WTC11 (cell line): Measurements from ENCODE around the gene UBASH3B. TPM values are rescaled to one million over a fixed set of nuclear protein-coding genes. Genes with fewer than 3 reads are reported as not detected.
A peak's percentile ranks its signal among the peaks of the same experiment; 100 is the strongest.

Experiments
- ATAC-seq: fragments of 200-7000 bp; cut with Tn5 transposase; 2 replicates; pipeline ENCODE4 v1.10.0; 2021; ENCODE audit warnings: mild to moderate bottlenecking, moderate library complexity
- CTCF ChIA-PET: fragments of 300-600 bp; sonication (Branson Sonifier 250); formaldehyde crosslinking; loops from one replicate; lab custom pipeline; 2021; ENCODE audit warnings: antibody characterized with exemption; lab: Charles Lee
- POLR2A ChIA-PET: fragments of 350-600 bp; sonication (Branson Sonifier 250); formaldehyde crosslinking; loops from one replicate; lab custom pipeline; 2021; ENCODE audit warnings: antibody characterized with exemption; lab: Charles Lee
- DNase-seq: peaks from one replicate; pipeline ENCODE4 v3.0.0; 2021; ENCODE audit warnings: low spot score
- H3K27ac Mint-ChIP-seq: 2 replicates; pipeline ENCODE4 v1.8.0; 2021; ENCODE audit warnings: mixed read lengths
- H3K27me3 Mint-ChIP-seq: 2 replicates; pipeline ENCODE4 v1.8.0; 2021; ENCODE audit warnings: low read depth, mild to moderate bottlenecking, moderate library complexity, mixed read lengths
- H3K36me3 Mint-ChIP-seq: 2 replicates; pipeline ENCODE4 v1.8.0; 2021; ENCODE audit warnings: mixed read lengths
- H3K4me1 Mint-ChIP-seq: 2 replicates; pipeline ENCODE4 v1.8.0; 2022; ENCODE audit warnings: mixed read lengths
- H3K4me3 Mint-ChIP-seq: 2 replicates; pipeline ENCODE4 v1.8.0; 2021; ENCODE audit warnings: mild to moderate bottlenecking, moderate library complexity, mixed read lengths
- H3K9me3 Mint-ChIP-seq: 2 replicates; pipeline ENCODE4 v1.8.0; 2021; ENCODE audit warnings: mixed read lengths
- ATF1 ChIP-seq: sonication (generic); formaldehyde crosslinking; IDR thresholded peaks from 2 replicates; pipeline ENCODE4 v1.8.1; 2023; ENCODE audit warnings: mild to moderate bottlenecking, moderate library complexity, missing genetic modification reagents
- ETV6 ChIP-seq: sonication (generic); formaldehyde crosslinking; IDR thresholded peaks from 2 replicates; pipeline ENCODE4 v1.8.1; 2022; ENCODE audit warnings: mild to moderate bottlenecking, missing genetic modification reagents
- KAT7 ChIP-seq: sonication (generic); formaldehyde crosslinking; IDR thresholded peaks from 2 replicates; pipeline ENCODE4 v1.8.1; 2023; ENCODE audit warnings: missing genetic modification reagents, mild to moderate bottlenecking, borderline replicate concordance
- MYBL2 ChIP-seq: sonication (generic); formaldehyde crosslinking; IDR thresholded peaks from 2 replicates; pipeline ENCODE4 v1.8.1; 2023; ENCODE audit warnings: mild to moderate bottlenecking, moderate library complexity, missing genetic modification reagents
- NR2C2 ChIP-seq: sonication (generic); formaldehyde crosslinking; IDR thresholded peaks from 2 replicates; pipeline ENCODE4 v1.8.0; 2022; ENCODE audit warnings: mild to moderate bottlenecking, missing genetic modification reagents
- NR3C1 ChIP-seq: sonication (generic); formaldehyde crosslinking; conservative IDR thresholded peaks from 2 replicates; pipeline ENCODE4 v1.8.1; 2023; ENCODE audit warnings: low read depth, mild to moderate bottlenecking, missing genetic modification reagents
- TCF7 ChIP-seq: sonication (generic); formaldehyde crosslinking; IDR thresholded peaks from 2 replicates; pipeline ENCODE4 v1.8.0; 2022; ENCODE audit warnings: mild to moderate bottlenecking, low read depth, missing genetic modification reagents, moderate library complexity
- ZNF263 ChIP-seq: sonication (generic); formaldehyde crosslinking; IDR thresholded peaks from 2 replicates; pipeline ENCODE4 v1.8.1; 2022; ENCODE audit warnings: low read depth, mild to moderate bottlenecking, moderate library complexity, missing genetic modification reagents
- ZNF396 ChIP-seq: fragments of 250-450 bp; sonication (Bioruptor Pico); IDR thresholded peaks from 2 replicates; pipeline ENCODE4 v1.8.0; 2021; ENCODE audit warnings: mild to moderate bottlenecking, moderate library complexity, borderline replicate concordance
- ZNF416 ChIP-seq: fragments of 250-450 bp; sonication (Bioruptor Pico); IDR thresholded peaks from 2 replicates; pipeline ENCODE4 v1.9.0; 2021; ENCODE audit warnings: mild to moderate bottlenecking, inconsistent platforms
- total RNA-seq: library from RNA; stranded (reverse); gene quantifications from 3 replicates; pipeline ENCODE4 v1.2.3, GENCODE V29; 2021
- TF ChIP-seq, protein P1 (sequence below): sonication (generic); formaldehyde crosslinking; IDR thresholded peaks from 2 replicates; pipeline ENCODE4 v1.8.0; 2022; ENCODE audit warnings: missing genetic modification reagents
- TF ChIP-seq, protein P2 (sequence below): sonication (generic); formaldehyde crosslinking; IDR thresholded peaks from 2 replicates; pipeline ENCODE4 v1.8.0; 2022; ENCODE audit warnings: mild to moderate bottlenecking, missing genetic modification reagents
- TF ChIP-seq, protein P3 (sequence below): sonication (generic); formaldehyde crosslinking; IDR thresholded peaks from 2 replicates; pipeline ENCODE4 v1.8.1; 2023; ENCODE audit warnings: mild to moderate bottlenecking, missing genetic modification reagents, moderate library complexity

The UBASH3B gene
- total RNA-seq, 1 experiment from 2014 or later, result 21.1 TPM

DNA sequence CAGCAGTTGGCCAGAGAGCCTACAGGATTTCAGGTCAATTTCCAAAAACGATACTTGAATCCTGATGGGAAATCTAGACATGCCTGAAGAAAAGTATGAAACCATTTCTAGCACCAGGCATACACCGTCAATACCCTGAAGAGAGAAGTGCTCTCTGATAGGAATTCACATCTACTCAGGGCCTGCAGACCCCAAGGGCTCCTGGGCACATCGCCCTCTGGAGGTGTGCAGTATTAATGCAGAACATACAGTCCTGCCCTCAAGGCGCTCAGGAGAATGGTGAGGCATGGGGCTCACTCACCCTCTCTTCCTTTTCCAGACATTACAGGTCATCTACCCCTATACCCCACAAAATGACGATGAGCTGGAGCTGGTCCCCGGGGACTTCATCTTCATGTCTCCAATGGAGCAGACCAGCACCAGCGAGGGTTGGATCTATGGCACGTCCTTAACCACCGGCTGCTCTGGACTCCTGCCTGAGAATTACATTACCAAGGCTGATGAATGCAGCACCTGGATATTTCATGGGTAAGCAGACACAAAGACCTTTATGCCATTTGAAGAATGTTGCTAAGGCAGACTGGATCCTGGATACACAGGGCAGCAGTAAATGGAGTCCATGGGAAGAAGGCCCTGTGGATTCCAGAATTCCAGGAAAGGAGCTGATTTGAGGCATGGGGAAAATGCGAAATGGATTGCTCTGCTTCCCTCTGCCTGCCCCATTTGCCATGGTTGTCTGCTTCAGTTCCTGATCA is 133.4 kb downstream of the UBASH3B start:
- TF ChIP-seq ZNF416, result no peak
- TF ChIP-seq, protein P1, sequence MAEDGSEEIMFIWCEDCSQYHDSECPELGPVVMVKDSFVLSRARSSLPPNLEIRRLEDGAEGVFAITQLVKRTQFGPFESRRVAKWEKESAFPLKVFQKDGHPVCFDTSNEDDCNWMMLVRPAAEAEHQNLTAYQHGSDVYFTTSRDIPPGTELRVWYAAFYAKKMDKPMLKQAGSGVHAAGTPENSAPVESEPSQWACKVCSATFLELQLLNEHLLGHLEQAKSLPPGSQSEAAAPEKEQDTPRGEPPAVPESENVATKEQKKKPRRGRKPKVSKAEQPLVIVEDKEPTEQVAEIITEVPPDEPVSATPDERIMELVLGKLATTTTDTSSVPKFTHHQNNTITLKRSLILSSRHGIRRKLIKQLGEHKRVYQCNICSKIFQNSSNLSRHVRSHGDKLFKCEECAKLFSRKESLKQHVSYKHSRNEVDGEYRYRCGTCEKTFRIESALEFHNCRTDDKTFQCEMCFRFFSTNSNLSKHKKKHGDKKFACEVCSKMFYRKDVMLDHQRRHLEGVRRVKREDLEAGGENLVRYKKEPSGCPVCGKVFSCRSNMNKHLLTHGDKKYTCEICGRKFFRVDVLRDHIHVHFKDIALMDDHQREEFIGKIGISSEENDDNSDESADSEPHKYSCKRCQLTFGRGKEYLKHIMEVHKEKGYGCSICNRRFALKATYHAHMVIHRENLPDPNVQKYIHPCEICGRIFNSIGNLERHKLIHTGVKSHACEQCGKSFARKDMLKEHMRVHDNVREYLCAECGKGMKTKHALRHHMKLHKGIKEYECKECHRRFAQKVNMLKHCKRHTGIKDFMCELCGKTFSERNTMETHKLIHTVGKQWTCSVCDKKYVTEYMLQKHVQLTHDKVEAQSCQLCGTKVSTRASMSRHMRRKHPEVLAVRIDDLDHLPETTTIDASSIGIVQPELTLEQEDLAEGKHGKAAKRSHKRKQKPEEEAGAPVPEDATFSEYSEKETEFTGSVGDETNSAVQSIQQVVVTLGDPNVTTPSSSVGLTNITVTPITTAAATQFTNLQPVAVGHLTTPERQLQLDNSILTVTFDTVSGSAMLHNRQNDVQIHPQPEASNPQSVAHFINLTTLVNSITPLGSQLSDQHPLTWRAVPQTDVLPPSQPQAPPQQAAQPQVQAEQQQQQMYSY, result peak; percentile 57
- ChIA-PET CTCF (interaction anchor here (0.8 to 1.7 kb wide), 6 partner anchors 9 to 207 kb away, joined by 3 to 4 read pairs (median 4); no protein-coding TSS in a partner anchor), POLR2A (no interaction called here)
- no peaks in the 10 kb centered on the region for H3K9me3 Mint-ChIP-seq
- peaks cover 10% of the 10 kb centered on the region for H3K4me1 Mint-ChIP-seq
- no peaks in the 10 kb centered on the region for H3K36me3 Mint-ChIP-seq
- DNase-seq (no peak), ATAC-seq (peak; percentile 58)
- H3K4me3 Mint-ChIP-seq, result no peak overlapping the region
- no peak overlapping the region for H3K27ac Mint-ChIP-seq
- H3K27me3 Mint-ChIP-seq, result no peaks in the 10 kb centered on the region

DNA sequence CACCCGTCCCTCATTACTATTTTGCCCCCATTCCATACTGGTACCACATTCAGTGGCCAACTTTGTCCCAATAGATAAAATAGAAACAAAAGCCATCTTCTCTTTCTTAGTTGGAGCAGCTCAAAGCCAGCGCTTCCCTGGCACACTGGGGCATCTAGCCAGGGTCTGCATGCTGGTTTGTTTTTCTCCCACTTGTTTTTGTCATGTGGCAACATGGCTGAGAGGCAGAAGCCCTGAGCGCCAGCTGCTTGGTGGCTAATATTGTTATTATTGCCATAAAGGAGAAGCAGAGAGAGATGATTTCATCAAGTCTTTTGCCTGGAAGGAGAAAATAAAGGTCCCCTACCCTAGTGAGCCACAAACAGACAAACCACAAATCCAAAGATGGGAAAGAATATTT is 134.4 kb downstream of the UBASH3B start:
- Mint-ChIP-seq H3K36me3 (no peaks in the 10 kb centered on the region), H3K9me3 (no peaks in the 10 kb centered on the region), H3K27ac (no peak overlapping the region), H3K4me1 (peaks cover 5% of the 10 kb centered on the region), H3K4me3 (no peak overlapping the region), H3K27me3 (no peaks in the 10 kb centered on the region)
- no peak for DNase-seq
- no peak for ATAC-seq
- ChIA-PET POLR2A (no interaction called here), CTCF (interaction anchor here (0.8 to 1.1 kb wide), 3 partner anchors 25 to 161 kb away, joined by 4 read pairs; no protein-coding TSS in a partner anchor)
- TF ChIP-seq ZNF396 (no peak), ATF1 (no peak), ETV6 (CRISPR knock-in tag) (no peak)

DNA sequence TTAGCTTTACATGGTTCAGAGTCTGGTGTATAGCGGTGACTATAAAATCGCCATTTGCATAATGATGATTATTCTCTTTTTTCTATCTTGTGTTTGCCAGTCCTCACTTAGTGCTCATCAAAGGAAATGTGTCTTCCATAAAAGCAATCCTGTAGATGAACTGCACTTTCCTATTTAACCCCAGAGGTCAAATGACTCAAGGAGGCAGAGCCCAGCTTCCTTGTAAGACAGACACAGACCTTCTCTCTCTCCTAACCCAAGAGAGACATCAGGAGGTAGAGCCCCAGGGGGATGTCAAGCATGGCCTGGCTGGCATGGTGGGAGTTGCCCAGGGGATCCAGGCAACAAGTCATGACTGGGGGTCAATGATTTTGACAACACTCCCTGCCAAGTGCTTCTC is 135.9 kb downstream of the UBASH3B start:
- Mint-ChIP-seq H3K27me3 (no peaks in the 10 kb centered on the region), H3K36me3 (peaks cover 2% of the 10 kb centered on the region; the same call in 1 of the 2 replicates), H3K4me3 (no peak overlapping the region), H3K4me1 (peaks cover 3% of the 10 kb centered on the region; the same call in 1 of the 2 replicates), H3K9me3 (no peaks in the 10 kb centered on the region), H3K27ac (no peak overlapping the region)
- ATAC-seq, result no peak
- POLR2A ChIA-PET, result interaction anchor here (0.6 to 0.7 kb wide), 3 partner anchors 150 to 1327 kb away, joined by 5 to 7 read pairs (median 5); no protein-coding TSS in a partner anchor
- TF ChIP-seq ZNF263 (CRISPR knock-in tag), result no peak
- TF ChIP-seq NR3C1 (CRISPR knock-in tag), result no peak
- TF ChIP-seq, protein P2, sequence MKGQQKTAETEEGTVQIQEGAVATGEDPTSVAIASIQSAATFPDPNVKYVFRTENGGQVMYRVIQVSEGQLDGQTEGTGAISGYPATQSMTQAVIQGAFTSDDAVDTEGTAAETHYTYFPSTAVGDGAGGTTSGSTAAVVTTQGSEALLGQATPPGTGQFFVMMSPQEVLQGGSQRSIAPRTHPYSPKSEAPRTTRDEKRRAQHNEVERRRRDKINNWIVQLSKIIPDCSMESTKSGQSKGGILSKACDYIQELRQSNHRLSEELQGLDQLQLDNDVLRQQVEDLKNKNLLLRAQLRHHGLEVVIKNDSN (CRISPR knock-in tag), result no peak
- TF ChIP-seq NR2C2, result no peak
- no peak for TF ChIP-seq MYBL2 (CRISPR knock-in tag)
- CTCF ChIA-PET, result interaction anchor here (0.7 kb wide), 1 partner anchor 61 kb away, joined by 4 read pairs; no protein-coding TSS in a partner anchor
- no peak for DNase-seq

DNA sequence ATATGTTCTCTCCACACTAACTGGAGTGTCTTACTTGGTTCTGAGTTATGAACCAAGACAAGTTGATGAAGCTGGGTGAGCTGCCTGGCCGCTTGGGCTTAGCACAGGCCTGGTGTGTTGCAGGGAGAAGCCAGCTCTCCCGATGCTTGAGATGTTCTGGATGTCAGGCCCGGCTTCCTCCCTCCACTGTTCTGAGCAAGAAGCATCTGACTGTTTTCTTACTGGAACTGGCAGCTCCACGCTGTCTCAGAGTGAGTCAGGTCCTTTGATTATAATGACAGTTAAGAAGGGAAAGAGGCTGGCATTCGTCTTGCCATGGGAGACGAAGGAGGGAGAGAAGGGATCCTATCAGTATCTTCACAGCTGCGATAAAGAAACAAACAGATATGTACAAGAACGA is 136.3 kb downstream of the UBASH3B start:
- H3K4me3 Mint-ChIP-seq, result no peak overlapping the region
- peaks cover 6% of the 10 kb centered on the region for H3K36me3 Mint-ChIP-seq
- ATAC-seq, result no peak
- DNase-seq, result no peak
- TF ChIP-seq KAT7 (CRISPR knock-in tag), result no peak
- TF ChIP-seq MYBL2 (CRISPR knock-in tag), result no peak
- no peak for TF ChIP-seq TCF7 (CRISPR knock-in tag)
- TF ChIP-seq, protein P2 (CRISPR knock-in tag), result no peak
- TF ChIP-seq, protein P3, sequence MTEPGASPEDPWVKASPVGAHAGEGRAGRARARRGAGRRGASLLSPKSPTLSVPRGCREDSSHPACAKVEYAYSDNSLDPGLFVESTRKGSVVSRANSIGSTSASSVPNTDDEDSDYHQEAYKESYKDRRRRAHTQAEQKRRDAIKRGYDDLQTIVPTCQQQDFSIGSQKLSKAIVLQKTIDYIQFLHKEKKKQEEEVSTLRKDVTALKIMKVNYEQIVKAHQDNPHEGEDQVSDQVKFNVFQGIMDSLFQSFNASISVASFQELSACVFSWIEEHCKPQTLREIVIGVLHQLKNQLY (CRISPR knock-in tag), result no peak
- no peaks in the 10 kb centered on the region for H3K9me3 Mint-ChIP-seq
- peaks cover 3% of the 10 kb centered on the region; the same call in 1 of the 2 replicates for H3K4me1 Mint-ChIP-seq
- H3K27me3 Mint-ChIP-seq, result no peaks in the 10 kb centered on the region
- ChIA-PET CTCF (interaction anchor here (0.6 to 0.9 kb wide), 3 partner anchors 60 to 241 kb away, joined by 3 to 4 read pairs (median 4); no protein-coding TSS in a partner anchor), POLR2A (interaction anchor here (0.6 to 0.7 kb wide), 3 partner anchors 150 to 1327 kb away, joined by 5 to 7 read pairs (median 5); no protein-coding TSS in a partner anchor)
- no peak overlapping the region for H3K27ac Mint-ChIP-seq
